GM19023 (cell line): ENCODE measurements around the gene C6orf141.
"Not testable (repeated sequence)": the region's sequence is repeated elsewhere in the genome, so short reads cannot be mapped to it uniquely, and the experiment has no call there.

ENCODE experiments used
- ATAC-seq: cut with Tn5 transposase; IDR thresholded peaks from one replicate; pipeline ENCODE4 v1.9.1; 2021; ENCODE audit warnings: mild to moderate bottlenecking, moderate library complexity; ENCODE audit not compliant: unreplicated experiment

C6orf141 gene

GRCh38 chr6:49565855-49566254 is 15.4 kb downstream of the C6orf141 start:
- no peak for ATAC-seq

- ATAC-seq, result no peak
Measured at GRCh38 chr6:49570474-49571079, 20.1 kb downstream of the C6orf141 start.

DNA sequence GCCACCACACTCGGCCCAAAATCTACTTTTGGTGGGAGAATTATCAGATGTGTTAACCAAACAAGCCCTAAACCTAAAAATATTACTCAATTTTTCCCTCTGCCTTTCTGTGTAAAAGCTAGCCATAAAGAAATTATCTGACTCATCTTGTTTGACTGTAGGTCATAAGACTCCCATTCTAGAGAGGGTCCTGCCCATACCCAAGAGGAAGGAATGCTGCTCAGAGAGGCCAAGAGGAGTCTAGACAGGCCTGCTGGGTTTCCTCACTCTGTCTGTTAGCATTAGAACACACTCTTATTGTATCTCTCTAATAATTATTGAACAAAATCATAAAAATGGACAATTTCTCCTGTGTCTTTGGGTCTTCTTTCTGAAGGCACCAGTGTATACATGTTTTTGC is 26.1 kb downstream of the C6orf141 start:
- no peak for ATAC-seq

DNA sequence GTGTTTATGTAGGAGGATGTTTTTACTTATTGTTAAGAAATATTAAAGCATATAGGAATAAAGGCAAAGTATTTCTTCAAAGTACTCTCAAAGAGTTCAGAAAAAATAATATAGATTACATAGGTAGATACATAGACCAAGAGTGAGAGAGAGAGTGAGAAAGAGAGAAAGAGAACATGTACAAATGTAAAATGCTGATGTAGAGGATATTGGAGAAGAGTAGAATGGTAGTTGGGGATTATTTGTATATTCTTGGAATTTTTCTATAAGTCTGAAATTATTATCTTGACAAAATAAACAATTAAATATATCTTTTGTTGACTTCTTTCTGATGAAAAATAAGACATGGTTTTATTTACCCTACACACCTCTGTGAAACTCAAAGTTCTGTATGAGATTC is 29.2 kb downstream of the C6orf141 start:
- ATAC-seq, result no peak

DNA sequence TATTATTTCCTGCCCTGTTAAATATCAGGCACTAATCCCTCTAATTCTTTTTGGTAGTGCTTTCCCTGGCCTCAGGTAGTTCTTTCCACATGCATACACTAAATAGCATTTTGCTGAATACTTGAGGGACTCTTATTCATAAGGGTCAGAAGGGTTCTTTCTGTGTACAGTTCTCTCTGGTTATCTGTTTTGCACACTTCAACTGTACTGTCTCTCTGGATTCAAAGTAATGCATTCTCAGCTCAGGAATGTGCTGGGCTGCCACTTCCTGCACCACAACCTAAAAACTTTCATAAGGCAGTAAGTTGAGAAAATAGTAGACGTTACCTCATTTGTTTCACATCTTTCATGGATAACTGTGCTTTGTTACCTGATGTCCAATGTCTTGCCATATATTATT is 32.1 kb downstream of the C6orf141 start:
- ATAC-seq, result no peak

GRCh38 chr6:49587262-49587661 is 36.8 kb downstream of the C6orf141 start:
- not testable (repeated sequence) for ATAC-seq
